GM23338 (cell line): Measurements from ENCODE around the gene FOXN1. TPM values are rescaled to one million over a fixed set of nuclear protein-coding genes. Genes with fewer than 3 reads are reported as not detected.

ENCODE experiments used
- ATAC-seq: fragments of 200-7000 bp; cut with Tn5 transposase; 3 replicates; pipeline ENCODE4 v1.9.1; 2020
- DNase-seq: peaks from one replicate; pipeline ENCODE4 v3.0.0-alpha.2; 2015; ENCODE audit warnings: low spot score
- H2AFZ ChIP-seq: fragments of 200-600 bp; sonication (generic); 2 replicates; pipeline ENCODE4 v1.8.0; 2016; ENCODE audit warnings: antibody characterized with exemption, mild to moderate bottlenecking, moderate library complexity
- H3F3A ChIP-seq: fragments of 200-600 bp; sonication (generic); replicated peaks from 2 replicates; pipeline ENCODE4 v1.8.0; 2017; ENCODE audit warnings: antibody characterized with exemption, mixed run types, low read depth
- H3K27ac ChIP-seq: fragments of 200-600 bp; sonication (generic); 2 replicates; pipeline ENCODE4 v1.6.1; 2016; ENCODE audit warnings: low read depth
- H3K27me3 ChIP-seq: fragments of 200-600 bp; sonication (generic); 2 replicates; pipeline ENCODE4 v1.8.0; 2016; ENCODE audit warnings: mild to moderate bottlenecking, mixed run types, moderate library complexity; ENCODE audit not compliant: insufficient read depth
- H3K36me3 ChIP-seq: fragments of 200-600 bp; sonication (generic); 2 replicates; pipeline ENCODE4 v1.8.0; 2016; ENCODE audit warnings: mild to moderate bottlenecking; ENCODE audit not compliant: insufficient read depth
- H3K4me1 ChIP-seq: fragments of 200-600 bp; sonication (generic); 2 replicates; pipeline ENCODE4 v1.8.0; 2016; ENCODE audit warnings: mild to moderate bottlenecking, moderate library complexity; ENCODE audit not compliant: insufficient read depth
- H3K4me2 ChIP-seq: fragments of 200-600 bp; sonication (generic); 2 replicates; pipeline ENCODE4 v1.7.1; 2017; ENCODE audit warnings: mixed run types
- H3K4me3 ChIP-seq: fragments of 200-600 bp; sonication (generic); 2 replicates; pipeline ENCODE4 v1.6.1; 2016; ENCODE audit warnings: mixed run types
- H3K79me2 ChIP-seq: fragments of 200-600 bp; sonication (generic); replicated peaks from 2 replicates; pipeline ENCODE4 v1.8.0; 2017; ENCODE audit warnings: mild to moderate bottlenecking; ENCODE audit not compliant: insufficient read depth
- H3K9me2 ChIP-seq: fragments of 200-600 bp; sonication (generic); 2 replicates; pipeline ENCODE4 v1.8.0; 2017; ENCODE audit not compliant: insufficient read depth
- H4K20me1 ChIP-seq: fragments of 200-600 bp; sonication (generic); replicated peaks from 2 replicates; pipeline ENCODE4 v1.8.0; 2017; ENCODE audit warnings: mild to moderate bottlenecking; ENCODE audit not compliant: insufficient read depth
- H3K27ac Mint-ChIP-seq: 2 replicates; pipeline ENCODE4 v1.8.0; 2020; ENCODE audit warnings: inconsistent platforms, mild to moderate bottlenecking, moderate library complexity, mixed read lengths
- H3K27me3 Mint-ChIP-seq: 3 replicates; pipeline ENCODE4 v1.8.0; 2022; ENCODE audit warnings: low read depth, mild to moderate bottlenecking, moderate library complexity, mixed read lengths, inconsistent platforms; ENCODE audit not compliant: insufficient read depth, poor library complexity
- H3K36me3 Mint-ChIP-seq: 3 replicates; pipeline ENCODE4 v1.8.0; 2021; ENCODE audit warnings: low read depth, mild to moderate bottlenecking, inconsistent platforms, moderate library complexity, mixed read lengths
- H3K4me1 Mint-ChIP-seq: 3 replicates; pipeline ENCODE4 v1.8.0; 2020; ENCODE audit warnings: mild to moderate bottlenecking, inconsistent platforms, mixed read lengths
- H3K4me3 Mint-ChIP-seq: 3 replicates; pipeline ENCODE4 v1.8.0; 2021; ENCODE audit warnings: moderate library complexity, mild to moderate bottlenecking, inconsistent platforms, mixed read lengths
- H3K9me3 Mint-ChIP-seq: 3 replicates; pipeline ENCODE4 v1.8.0; 2020; ENCODE audit warnings: moderate library complexity, mild to moderate bottlenecking, inconsistent platforms, mixed read lengths
- ETS1 ChIP-seq: IDR thresholded peaks from 2 replicates; pipeline ENCODE4 v1.6.1; 2016; ENCODE audit warnings: antibody characterized with exemption
- EZH2 ChIP-seq: fragments of 200-600 bp; sonication (generic); IDR thresholded peaks from one replicate; pipeline ENCODE4 v1.8.0; 2017; ENCODE audit warnings: antibody characterized with exemption, mild to moderate bottlenecking, low read depth; ENCODE audit not compliant: unreplicated experiment
- JUNB ChIP-seq: IDR thresholded peaks from one replicate; pipeline ENCODE4 v1.6.1; 2016; ENCODE audit warnings: antibody characterized with exemption; ENCODE audit not compliant: unreplicated experiment
- ZNF114 ChIP-seq: fragments of 250-450 bp; sonication (Bioruptor Pico); IDR thresholded peaks from 2 replicates; pipeline ENCODE4 v1.5.0; 2020; ENCODE audit warnings: mild to moderate bottlenecking, moderate library complexity
- ZNF462 ChIP-seq: fragments of 250-450 bp; sonication (Bioruptor Pico); IDR thresholded peaks from 2 replicates; pipeline ENCODE4 v1.5.0; 2020; ENCODE audit warnings: mild to moderate bottlenecking, moderate library complexity
- polyA plus RNA-seq: library from polyadenylated mRNA; unstranded; fragments of >200 nt; fragmentation: Nextera tagmentation; extraction: Ambion mirVana; gene quantifications from 2 replicates; pipeline ENCODE4 v1.2.1, GENCODE V29; 2016
- total RNA-seq: library from RNA; depleted of rRNA; stranded (reverse); fragments of >200 nt; shearing (Covaris generic); gene quantifications from 2 replicates; pipeline ENCODE4 v1.2.3, GENCODE V29; 2014
- TF ChIP-seq, protein P1 (sequence below), 2 experiments: fragments of 200-600 bp in 1 of 2; sonication (generic) in 1 of 2; conservative IDR thresholded peaks; 2 replicates each; pipeline versions ENCODE4 v1.5.1 to v1.6.1; 2016 to 2017; ENCODE audit warnings: antibody characterized with exemption in 2 of 2, low read depth in 2 of 2, mild to moderate bottlenecking in 2 of 2, moderate library complexity in 1 of 2

FOXN1 gene
- total and polyA plus RNA-seq, 2 experiments from 2014 or later: not detected

GRCh38 chr17:28520687-28521086 is 14.5 kb downstream of the FOXN1 start:
- ATAC-seq: no peak
- H3K79me2 ChIP-seq: no peaks in the 10 kb centered on the region
- H3K27me3 ChIP-seq: no peaks in the 10 kb centered on the region
- Mint-ChIP-seq H3K27me3 (peaks cover 16% of the 10 kb centered on the region), H3K9me3 (peaks cover 9% of the 10 kb centered on the region), H3K27ac (no peak overlapping the region), H3K4me1 (peaks cover 3% of the 10 kb centered on the region; the same call in 2 of the 3 replicates), H3K36me3 (no peaks in the 10 kb centered on the region; the same call in 2 of the 3 replicates), H3K4me3 (no peak overlapping the region)
- no peak overlapping the region for H3K4me2 ChIP-seq
- DNase-seq: no peak
- TF ChIP-seq EZH2 (no peak), ZNF462 (no peak), ZNF114 (CRISPR knock-in tag) (no peak), JUNB (no peak), ETS1 (no peak)
- TF ChIP-seq, protein P1, sequence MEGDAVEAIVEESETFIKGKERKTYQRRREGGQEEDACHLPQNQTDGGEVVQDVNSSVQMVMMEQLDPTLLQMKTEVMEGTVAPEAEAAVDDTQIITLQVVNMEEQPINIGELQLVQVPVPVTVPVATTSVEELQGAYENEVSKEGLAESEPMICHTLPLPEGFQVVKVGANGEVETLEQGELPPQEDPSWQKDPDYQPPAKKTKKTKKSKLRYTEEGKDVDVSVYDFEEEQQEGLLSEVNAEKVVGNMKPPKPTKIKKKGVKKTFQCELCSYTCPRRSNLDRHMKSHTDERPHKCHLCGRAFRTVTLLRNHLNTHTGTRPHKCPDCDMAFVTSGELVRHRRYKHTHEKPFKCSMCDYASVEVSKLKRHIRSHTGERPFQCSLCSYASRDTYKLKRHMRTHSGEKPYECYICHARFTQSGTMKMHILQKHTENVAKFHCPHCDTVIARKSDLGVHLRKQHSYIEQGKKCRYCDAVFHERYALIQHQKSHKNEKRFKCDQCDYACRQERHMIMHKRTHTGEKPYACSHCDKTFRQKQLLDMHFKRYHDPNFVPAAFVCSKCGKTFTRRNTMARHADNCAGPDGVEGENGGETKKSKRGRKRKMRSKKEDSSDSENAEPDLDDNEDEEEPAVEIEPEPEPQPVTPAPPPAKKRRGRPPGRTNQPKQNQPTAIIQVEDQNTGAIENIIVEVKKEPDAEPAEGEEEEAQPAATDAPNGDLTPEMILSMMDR (conservative IDR thresholded peaks at IDR 0.05; ENCODE audit: low read depth in 2 of 2): no peak
- H3K4me1 ChIP-seq: no peaks in the 10 kb centered on the region
- H3K4me3 ChIP-seq: no peak overlapping the region
- no peaks in the 10 kb centered on the region for H4K20me1 ChIP-seq
- H3F3A ChIP-seq: no peaks in the 10 kb centered on the region
- H3K36me3 ChIP-seq: no peaks in the 10 kb centered on the region
- H3K27ac ChIP-seq: no peak overlapping the region
- H2AFZ ChIP-seq: peak overlapping the region; percentile 43; the same call in 1 of the 2 replicates
- H3K9me2 ChIP-seq: no peaks in the 10 kb centered on the region
